HG03039 (cell line): ENCODE results near the gene CARNS1.
"Not testable (repeated sequence)": the region's sequence is repeated elsewhere in the genome, so short reads cannot be mapped to it uniquely, and the experiment has no call there.

Experiments used
- ATAC-seq: cut with Tn5 transposase; IDR thresholded peaks from one replicate; pipeline ENCODE4 v1.9.1; 2021; ENCODE audit warnings: mild to moderate bottlenecking, moderate library complexity; ENCODE audit not compliant: unreplicated experiment

The CARNS1 gene

DNA sequence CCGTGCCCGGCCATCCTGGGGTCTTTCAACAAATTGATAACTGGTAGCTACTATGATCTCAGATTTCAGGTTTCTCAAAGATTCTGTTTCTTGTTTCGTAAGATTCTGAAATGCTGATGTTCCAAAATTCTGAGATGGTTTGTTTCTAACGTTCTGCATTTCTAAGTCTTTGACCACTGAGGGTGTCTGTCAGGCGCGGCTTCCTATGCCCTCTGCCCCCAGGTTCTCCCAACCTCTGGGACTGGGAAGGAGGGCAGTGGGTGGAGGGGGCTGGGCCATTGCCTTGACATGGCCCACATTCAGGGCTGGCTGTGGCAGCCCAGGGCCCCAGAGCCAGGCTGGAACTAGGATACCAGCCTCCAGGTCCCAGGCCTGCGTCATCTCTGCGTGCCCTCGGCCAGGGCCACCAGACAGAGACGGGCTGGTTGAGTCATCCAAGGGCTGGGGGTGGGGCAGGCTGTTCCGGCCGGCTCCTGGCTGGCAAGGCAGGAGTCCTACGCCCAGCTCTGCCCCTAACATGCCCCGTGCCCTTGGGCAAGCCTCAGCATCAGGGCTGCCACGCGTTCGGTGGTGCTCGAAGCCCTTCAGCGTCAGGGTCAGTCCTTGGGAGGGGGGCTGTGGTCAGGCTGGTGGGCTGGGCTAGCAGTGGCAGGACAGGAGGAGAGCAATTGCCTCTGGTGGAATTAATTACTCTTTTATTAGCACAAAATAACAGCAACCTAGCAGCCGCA lies 48.4 kb downstream of the CARNS1 start:
- ATAC-seq, result no peak

DNA sequence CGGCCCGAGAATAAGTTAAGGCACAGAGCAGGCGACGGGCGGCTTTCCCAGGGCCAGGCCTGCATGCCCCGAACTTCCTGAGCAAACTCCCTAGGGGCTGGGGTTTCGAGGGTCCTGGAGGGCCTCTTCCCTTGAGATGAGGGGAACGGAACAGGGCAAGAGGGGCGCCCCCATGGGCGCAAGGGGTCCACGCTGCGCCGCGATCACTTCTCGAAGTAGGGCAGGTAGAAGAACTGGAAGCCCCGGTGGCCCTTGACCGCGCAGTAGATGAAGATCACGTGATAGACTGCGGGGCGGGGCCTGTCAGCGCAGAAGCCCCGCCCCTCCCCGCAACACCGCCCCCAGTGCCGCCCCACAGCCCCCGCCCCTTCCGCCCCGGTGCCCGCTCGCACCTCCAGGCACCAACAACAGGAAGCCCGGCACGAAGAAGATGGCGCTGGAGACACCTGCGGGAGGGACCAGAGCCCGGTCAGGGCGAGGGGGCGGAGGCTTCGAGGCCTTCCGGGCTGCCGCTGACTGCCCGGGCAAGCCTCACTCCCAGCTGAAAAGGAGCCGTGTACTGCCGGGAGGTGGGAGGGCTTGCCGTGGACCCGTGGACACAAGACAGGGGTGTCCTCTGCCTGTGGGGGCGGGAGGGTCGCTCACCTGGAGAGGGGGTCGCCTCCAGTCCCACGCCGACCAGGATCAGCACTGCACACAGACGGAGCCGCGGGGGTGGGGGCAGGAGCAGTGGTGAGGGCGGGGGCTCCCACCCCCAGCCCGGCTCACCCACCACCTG lies 49.1 kb downstream of the CARNS1 start:
- ATAC-seq, result peak; percentile 41

DNA sequence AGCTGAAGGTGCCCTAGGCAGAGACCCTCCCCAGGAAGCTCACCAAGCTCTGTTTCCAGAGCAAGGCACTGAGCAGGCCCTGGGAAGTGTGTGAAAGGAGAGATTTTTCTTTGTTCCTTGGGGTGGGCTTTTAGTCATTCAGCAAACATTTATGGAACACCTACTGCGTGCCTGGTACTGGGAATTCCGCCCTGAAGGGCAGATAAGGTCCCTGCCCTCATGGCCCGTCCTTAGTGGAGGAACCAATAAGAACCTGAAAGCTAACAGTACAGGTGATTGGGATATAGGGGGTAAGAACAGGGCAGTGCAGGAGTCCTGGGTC lies 49.7 kb downstream of the CARNS1 start:
- no peak for ATAC-seq

DNA sequence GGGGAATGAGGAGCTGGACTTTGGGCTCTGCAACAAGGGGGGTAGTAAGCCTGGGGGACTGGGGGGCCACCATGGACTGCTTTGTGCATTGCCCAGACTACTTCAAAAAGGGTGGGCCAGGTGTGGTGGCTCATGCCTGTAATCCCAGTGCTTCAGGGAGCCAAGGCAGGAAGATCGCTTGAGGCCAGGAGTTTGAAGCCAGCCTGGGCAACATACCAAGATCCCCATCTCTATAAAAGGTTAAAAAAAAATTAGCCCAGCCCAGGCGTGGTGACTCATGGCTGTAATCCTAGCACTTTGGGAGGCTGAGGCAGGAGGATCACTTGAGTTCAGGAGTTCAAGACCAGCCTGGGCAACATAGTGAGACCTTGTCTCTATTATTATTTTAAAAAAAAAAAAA lies 50.1 kb downstream of the CARNS1 start:
- ATAC-seq, result not testable (repeated sequence)

DNA sequence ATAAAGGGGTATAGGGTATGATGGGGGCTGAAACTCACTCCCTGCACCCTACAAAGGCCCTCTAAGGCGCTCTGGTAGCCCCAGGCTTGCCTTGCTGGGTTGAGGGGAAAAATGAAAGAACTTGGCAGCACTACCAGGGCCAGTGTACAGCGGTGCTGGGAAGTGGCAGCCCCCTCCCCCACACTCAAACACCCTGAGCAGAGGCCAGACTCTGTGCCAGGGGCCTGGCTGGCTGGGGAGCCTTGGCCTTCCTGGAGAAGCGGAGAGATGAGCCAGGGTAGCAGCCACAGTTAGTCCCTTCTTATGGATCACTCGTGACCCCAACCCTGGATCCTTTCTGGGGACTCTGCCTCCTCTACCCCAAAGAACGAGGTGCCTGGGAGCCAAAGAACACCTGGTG lies 50.9 kb downstream of the CARNS1 start:
- no peak for ATAC-seq

DNA sequence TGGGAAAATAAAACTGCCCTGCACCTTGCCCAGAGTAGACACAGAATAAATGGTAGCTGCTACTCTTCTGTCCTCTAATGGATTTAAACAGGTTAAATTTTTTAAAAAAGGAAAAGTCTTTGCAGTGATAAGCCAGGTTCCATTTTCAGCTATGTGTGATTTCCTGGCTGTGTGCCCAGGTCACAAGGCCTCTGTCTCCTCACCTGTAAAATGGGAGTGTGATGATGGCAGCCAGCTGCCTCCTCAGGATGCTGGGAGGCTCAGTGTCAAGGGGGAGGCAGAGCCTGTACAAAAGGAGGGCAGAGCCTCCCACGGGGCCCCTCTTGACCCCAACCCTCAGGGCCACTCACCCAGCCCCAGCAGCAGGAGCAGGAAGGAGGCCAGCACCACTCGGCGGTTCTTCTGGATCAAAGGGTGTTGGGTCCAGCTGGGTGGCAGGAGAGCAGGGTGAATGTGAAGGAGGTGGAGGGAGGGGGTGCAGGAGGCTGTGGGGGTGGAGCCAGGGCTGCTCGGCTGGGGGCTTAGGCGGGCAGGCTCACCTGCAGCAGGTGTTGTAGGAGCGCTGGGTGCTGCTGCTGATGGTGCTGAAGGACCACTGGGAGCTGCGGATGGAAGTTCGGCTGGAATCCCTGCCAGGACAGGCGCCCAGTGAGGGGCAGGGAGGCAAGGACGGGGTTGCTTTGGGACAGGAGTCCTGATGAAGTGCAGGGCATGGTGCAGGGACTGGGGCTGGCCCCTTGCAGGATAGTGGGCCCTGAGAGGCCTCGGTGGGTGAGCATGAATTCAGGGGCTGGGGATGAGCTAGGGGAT lies 51.7 kb downstream of the CARNS1 start:
- no peak for ATAC-seq

DNA sequence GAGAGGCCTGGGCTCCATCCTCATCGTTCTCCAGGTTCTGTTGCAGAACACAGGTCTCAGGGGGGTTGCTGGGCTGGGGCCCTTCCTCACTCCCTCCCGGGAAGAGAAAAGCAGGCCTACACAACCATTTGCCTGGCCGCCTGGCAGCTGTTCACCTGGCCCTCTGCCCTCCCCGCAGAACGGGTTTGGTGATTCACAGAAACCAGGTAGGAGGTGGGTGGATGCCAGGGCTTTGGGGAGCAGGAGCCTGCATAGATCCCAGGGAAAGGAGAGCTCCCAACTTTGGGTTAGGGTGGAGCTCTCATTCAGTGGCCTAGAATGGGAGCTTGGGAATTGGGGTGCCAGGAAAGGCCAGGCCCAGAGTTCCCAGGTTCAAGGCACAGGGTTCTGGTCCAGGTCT lies 52.6 kb downstream of the CARNS1 start:
- no peak for ATAC-seq

DNA sequence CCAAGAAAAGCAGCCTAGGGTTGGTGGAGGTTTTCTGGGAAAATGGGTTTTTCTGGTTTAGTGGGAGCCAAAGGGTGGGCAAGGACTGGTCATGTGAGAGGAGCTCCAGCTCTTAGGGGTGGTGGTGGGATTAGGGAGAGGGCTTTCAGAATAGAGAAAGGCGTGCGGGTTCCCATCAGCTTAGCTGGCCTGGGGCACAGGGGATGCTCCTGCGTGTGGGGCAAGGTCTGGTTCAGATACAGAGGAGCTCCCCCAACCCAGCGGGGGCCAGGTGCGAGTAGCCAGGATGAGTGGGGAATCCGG lies 52.9 kb downstream of the CARNS1 start:
- ATAC-seq, result no peak

DNA sequence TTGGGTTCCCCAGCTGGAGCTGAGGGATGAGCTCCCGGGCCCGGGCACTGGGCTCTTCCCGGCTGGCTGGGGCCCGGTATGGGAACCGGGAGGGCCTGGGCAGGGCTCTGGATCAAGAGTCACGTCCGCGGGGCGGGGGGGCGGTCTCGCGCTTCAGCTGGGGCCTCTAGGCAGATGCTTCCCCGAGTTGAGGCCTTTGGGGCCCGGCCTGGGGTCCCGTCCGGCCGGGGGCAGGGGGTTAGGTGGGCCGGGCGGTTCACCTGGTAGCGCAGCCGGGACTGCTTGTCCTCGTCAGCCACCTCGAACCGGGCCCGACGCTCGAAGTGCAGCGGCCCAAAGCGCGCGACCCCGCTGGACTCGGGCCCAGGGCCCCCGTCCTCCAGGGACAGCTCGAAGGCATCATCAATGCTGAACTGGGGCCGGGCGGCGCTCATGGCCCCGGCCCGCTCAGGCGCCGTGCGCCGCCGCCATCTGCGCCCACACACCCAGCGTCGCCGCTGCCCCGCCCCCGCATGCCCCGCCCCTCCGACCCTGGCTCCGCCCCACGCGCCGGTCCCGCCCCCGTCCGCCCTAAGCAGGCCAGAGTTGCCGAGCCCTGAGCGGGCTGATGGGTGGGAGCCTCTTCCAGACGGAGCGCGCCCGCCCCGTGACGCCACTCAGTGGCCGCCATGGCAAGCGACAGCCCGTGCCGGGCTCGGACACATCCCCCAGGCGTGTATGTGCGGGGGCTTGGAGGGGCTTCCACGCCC lies 53.5 kb downstream of the CARNS1 start, which contains the start of gene TMEM134:
Gene TMEM134 (minus strand): TSS at position 493 of the 749 bp plus-strand sequence. CDS start 59 bp downstream, at position 434.
- peak; percentile 62 for ATAC-seq

DNA sequence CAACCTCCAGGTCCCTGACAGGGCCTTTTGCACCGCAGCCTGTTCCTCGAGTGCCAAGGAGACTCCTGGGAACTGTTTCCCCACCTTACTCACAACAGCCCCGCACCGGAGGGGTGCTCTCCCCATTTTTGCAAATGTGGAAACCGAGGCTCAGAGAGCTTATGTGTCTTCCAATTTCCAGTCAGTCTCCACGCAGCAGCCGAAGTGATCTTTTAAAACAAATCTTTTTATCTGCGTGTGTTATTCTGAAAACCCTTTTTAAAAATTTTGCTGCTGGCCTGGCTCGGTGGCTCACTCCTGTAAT lies 54.0 kb downstream of the CARNS1 start:
- ATAC-seq, result no peak

DNA sequence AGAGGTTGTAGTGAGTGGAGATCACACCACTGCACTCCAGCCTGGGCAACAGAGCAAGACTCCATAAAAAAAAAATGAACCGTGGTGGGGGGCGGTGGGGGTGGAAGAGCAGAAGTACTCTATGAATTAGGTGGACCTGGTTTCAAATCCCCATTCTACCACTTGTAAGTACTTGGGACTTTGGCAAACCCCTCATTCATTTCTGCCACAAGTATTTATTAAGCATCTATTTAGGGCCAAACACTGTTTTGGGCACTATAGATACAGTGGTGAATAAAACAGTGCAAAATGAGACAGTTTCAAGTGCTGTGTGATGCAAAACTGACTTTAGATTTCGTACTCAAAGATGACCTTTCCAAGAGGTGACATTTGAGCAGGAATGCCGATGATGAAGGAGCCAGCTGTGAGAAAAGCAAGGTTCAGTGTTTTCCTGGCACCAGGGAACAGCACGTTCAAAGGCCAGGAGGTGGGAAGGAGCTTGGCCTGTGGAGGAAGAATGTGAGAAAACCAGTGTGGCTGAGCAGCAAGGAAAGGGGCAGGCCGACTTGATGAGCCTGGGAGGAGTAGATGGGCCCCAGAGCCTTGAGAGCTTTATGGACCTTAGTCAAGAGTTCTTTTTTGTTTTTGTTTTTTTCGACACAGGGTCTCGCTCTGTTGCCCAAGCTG lies 55.0 kb downstream of the CARNS1 start:
- ATAC-seq, result no peak

DNA sequence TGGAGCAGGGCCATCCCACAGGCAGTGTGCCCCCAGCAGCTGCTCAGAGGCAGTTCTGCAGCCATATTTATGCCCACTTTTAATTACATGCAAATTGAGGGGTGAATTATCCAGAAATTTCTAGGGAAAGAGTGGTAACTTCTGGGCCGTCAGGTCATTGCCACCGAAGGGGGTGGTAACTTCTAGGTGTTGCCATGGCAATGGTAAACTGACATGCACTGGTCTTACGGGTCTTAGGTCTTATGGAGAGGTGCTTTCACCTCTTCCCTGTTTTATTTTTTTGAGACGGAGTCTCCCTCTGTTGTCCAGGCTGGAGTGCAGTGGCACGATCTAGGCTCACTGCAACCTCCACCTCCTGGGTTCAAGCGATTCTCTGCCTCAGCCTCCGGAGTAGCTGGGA lies 57.4 kb downstream of the CARNS1 start:
- no peak for ATAC-seq
